T-helper 2 cell treated with Interferon-gamma antibody and Interleukin-4, amounts not matched to agents 100 ng/mL and 5 ng/mL, for 36 hours (primary cell): ENCODE results near the gene CD40. TPM values are rescaled to one million over a fixed set of nuclear protein-coding genes. Genes with fewer than 3 reads are reported as not detected.

ENCODE experiments used
- intact Hi-C: fragments of 100-400 bp; cut with micrococcal nuclease; formaldehyde crosslinking; loops from one replicate; pipeline ENCODE4 v1.15.1; 2023
- total RNA-seq: library from RNA; stranded (reverse); gene quantifications from 2 replicates; pipeline ENCODE4 v1.2.3, GENCODE V29; 2022

CD40 gene
- total RNA-seq, 1 donor from 2014 or later, result 0.43 TPM

- intact Hi-C loops, result no loop called here
These were observed 3.2 kb downstream of the CD40 start for GRCh38 chr20:46121184-46121930.

DNA sequence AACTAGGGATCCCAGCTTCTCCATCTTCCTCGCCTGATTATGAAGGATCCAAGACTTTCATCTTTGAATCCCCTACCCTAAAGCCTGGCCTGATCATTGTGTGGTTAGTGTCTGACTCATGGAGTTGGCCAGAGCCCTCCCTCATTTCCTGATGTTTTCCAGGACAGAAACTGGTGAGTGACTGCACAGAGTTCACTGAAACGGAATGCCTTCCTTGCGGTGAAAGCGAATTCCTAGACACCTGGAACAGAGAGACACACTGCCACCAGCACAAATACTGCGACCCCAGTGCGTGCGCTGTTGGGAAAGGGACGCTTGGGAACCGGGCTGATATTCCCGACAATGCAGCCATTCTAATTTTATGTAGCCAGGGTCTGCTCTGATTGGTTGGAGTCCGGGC lies 4.0 kb downstream of the CD40 start:
- intact Hi-C loops, result no loop called here

DNA sequence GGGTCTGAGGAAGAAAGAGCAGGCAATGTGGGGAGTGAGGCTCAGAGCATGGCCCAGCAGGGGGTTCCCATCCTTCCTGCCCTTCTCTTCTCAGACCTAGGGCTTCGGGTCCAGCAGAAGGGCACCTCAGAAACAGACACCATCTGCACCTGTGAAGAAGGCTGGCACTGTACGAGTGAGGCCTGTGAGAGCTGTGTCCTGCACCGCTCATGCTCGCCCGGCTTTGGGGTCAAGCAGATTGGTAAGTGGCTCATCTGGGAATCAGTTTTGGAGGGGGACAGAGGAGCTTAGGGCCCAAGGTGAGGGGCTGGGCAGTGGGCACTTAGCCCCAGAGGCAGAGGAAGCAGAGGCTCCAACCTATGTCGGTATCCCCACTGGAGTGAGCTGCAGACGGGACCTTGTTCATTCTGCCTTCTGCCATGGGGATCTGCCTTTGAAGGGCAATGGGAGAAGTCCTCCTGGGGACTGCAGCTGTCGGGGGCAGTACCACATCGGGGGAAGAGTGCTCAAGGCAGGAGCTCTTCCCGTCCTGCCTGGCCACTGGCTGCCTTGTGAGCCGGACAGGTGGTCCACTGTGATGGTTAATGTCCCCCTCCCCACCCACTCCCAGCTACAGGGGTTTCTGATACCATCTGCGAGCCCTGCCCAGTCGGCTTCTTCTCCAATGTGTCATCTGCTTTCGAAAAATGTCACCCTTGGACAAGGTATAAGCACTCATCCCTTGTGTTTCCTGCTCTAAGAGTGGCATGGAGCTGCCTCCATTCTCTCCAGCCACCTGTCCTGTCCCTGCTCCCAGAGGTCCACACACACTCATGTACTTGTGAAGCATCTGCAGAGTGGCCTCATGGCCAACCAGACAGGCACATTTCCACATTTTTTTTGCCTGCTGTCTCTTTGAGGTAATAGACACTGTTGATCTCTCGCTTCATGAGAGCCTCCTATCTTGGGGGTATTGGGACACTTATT lies 4.7 kb downstream of the CD40 start:
- intact Hi-C loops, result no loop called here

- intact Hi-C loops, result no loop called here
These were observed 5.5 kb downstream of the CD40 start for GRCh38 chr20:46123482-46124245.

GRCh38 chr20:46126440-46127056 lies 8.4 kb downstream of the CD40 start:
- intact Hi-C loops, result no loop called here

GRCh38 chr20:46127396-46128010 lies 9.4 kb downstream of the CD40 start:
- intact Hi-C loops, result no loop called here

- intact Hi-C loops, result no loop called here
These were observed 10.4 kb downstream of the CD40 start for GRCh38 chr20:46128310-46129151.

DNA sequence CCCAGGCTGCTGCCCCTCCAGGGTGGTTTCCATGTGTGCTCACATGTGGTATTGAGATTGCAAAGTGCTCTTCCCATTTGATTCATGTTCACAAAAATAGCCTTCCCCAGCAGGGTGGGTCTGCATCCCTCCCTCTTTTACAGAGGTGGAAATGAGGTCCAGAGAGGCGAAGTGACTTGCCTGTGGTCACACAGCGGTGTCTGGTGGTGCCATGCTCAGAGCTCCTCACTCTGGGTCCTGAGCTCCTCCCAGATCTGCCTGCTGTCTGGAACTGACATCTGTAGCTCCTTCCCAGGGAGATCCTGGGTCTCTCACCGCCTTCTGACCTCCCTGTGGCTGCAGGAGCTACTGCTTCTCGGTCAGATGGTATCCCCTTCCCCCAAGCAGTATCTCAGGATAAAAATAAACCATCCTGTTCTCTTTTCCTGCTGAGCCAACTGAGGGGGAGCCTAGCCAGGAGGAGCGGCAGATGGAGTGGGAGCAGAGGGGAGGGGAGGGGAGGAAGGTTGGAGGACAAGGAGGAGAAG lies 11.9 kb downstream of the CD40 start:
- intact Hi-C loops, result no loop called here

- intact Hi-C loops, result no loop called here
These were observed 12.4 kb downstream of the CD40 start for GRCh38 chr20:46130534-46130933.

DNA sequence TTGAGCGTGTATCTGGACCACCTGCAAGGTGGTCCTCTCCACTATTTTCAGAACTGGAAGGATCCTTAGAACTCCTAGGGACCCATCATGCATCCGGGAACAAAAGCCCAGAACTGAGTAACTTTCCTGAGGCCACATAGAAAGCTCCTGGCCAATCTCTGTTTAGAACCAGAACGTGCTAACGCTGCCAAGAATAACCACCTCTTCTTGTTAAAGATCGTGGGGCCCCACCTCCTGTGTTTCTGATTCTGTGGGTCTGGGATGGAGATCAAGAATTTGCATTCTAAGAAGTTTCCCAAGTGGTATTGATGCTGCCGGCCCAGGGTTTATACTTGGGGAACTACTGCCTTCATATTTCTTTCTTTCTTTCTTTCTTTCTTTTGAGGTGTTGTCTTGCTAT lies 13.3 kb downstream of the CD40 start:
- intact Hi-C loops, result no loop called here

- intact Hi-C loops, result loop anchor here (1.0 kb wide), 1 partner anchor 175 kb away; no protein-coding TSS in a partner anchor
These were observed 14.6 kb downstream of the CD40 start for GRCh38 chr20:46132705-46133120.

DNA sequence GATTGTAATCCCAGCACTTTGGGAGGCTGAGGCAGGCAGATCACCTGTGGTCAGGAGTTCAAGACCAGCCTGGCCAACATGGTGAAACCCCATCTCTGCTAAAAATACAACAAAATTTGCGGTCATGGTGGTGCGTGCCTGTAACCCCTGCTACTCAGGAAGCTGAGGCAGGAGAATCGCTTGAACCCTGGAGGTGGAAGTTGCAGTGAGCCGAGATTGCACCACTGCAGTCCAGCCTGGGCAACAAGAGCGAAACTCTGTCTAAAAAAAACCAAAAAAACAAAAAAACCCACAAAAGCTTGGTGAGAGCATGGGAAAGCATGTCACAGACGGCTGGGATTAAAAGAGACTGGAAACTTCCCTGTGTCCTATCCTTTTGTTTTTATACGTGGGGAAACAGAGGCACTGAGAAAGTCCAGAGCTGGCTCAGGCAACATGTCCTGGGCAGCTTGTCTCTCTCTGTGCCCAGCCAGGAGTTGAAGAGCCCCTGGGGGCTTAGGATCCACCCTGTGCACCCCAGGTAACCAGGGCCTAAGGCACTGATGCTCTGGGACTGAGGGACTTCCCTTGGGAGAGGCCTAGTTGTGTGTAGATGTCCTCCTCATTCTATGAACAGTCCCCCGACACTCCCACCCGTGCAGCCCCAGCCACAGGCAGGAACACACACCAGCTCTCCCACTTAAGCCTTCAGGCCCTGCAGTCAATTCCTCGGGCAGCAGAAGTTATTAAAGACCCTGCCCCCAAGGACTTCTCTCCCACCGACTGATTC lies 16.0 kb downstream of the CD40 start:
- intact Hi-C loops, result no loop called here

DNA sequence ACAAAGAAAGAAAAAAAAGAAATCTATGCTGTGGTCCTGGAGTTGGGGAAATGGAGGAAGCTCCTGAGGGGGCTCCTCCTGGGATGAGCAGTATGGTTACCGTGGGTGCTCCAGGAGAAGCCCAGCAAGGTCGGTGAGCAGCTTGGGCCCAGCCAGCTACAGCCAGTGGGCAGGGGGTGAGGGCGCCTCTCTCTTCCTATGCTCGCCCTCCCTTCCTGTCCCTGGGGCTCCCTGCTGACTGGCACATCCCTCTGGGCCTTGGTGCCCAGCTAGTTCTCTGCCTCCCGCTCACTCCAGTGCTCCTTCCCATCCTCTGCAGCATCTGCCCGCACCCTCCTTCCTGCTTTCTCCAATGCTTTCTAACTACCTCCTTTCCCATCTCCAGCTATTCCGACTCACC lies 16.6 kb downstream of the CD40 start:
- intact Hi-C loops, result no loop called here

GRCh38 chr20:46135856-46136633 lies 17.9 kb downstream of the CD40 start:
- intact Hi-C loops, result no loop called here

- intact Hi-C loops, result no loop called here
These were observed 19.7 kb downstream of the CD40 start for GRCh38 chr20:46137816-46138215.

- intact Hi-C loops, result no loop called here
These were observed 21.3 kb downstream of the CD40 start for GRCh38 chr20:46139266-46139889.

- intact Hi-C loops, result no loop called here
These were observed 21.9 kb downstream of the CD40 start for GRCh38 chr20:46139908-46140482.
